B cell (primary cell): ENCODE results near the gene PPP6R1. TPM values are rescaled to one million over a fixed set of nuclear protein-coding genes. Genes with fewer than 3 reads are reported as not detected.

Experiments
- ATAC-seq: fragments of 200-7000 bp; cut with Tn5 transposase; one replicate; pipeline ENCODE4 v1.10.0; 2021; ENCODE audit warnings: low read depth, mild to moderate bottlenecking, moderate number of reproducible peaks, moderate library complexity
- CTCF ChIA-PET: fragments of 350-600 bp; sonication (Branson Sonifier 250); formaldehyde crosslinking; loops from one replicate; lab custom pipeline; 2021; ENCODE audit warnings: antibody characterized with exemption, inconsistent platforms; lab: Charles Lee
- POLR2A ChIA-PET: fragments of 350-600 bp; sonication (Branson Sonifier 250); formaldehyde crosslinking; loops from one replicate; lab custom pipeline; 2021; ENCODE audit warnings: antibody characterized with exemption; lab: Charles Lee
- DNase-seq: peaks from one replicate; pipeline ENCODE4 v3.0.0; 2013
- H2AFZ ChIP-seq: 2 replicates; pipeline ENCODE4 v1.6.1; 2012; ENCODE audit warnings: mild to moderate bottlenecking, low read depth, low read length; ENCODE audit not compliant: insufficient read depth, poor library complexity, severe bottlenecking
- H3K27ac ChIP-seq, 2 donors: 1 replicate in 1 of 2; 2 replicates in 1 of 2; pipeline ENCODE4 v1.5.1; 2012 to 2013; ENCODE audit warnings: low read length in 2 of 2, mild to moderate bottlenecking in 2 of 2, moderate library complexity in 1 of 2
- H3K27me3 ChIP-seq, 4 experiments: fragments of 200-600 bp in 1 of 4; sonication (generic) in 1 of 4; replicated peaks in 1 of 4; 1 replicate in 2 of 4; 2 replicates in 2 of 4; pipeline versions ENCODE4 v1.6.1 to v1.7.0; 2013 to 2016; ENCODE audit warnings: low read length in 3 of 4, mild to moderate bottlenecking in 2 of 4, mixed read lengths in 1 of 4, moderate library complexity in 1 of 4; ENCODE audit not compliant: insufficient read depth in 4 of 4, control insufficient read depth in 3 of 4; ENCODE audit errors: control extremely low read depth in 1 of 4
- H3K36me3 ChIP-seq, 2 experiments: replicated peaks in 1 of 2; 1 replicate in 1 of 2; 2 replicates in 1 of 2; pipeline versions ENCODE4 v1.6.1 to v1.7.1; 2013; ENCODE audit warnings: low read length in 1 of 2; ENCODE audit not compliant: insufficient read depth in 2 of 2, control insufficient read depth in 1 of 2; ENCODE audit errors: control extremely low read depth in 1 of 2, extremely low read depth in 1 of 2
- H3K4me1 ChIP-seq, 2 donors: fragments of 200-600 bp in 1 of 2; sonication (generic) in 1 of 2; 1 replicate in 1 of 2; 2 replicates in 1 of 2; pipeline versions ENCODE4 v1.5.1 to v1.6.1; 2013 to 2017; ENCODE audit warnings: low read length in 2 of 2; ENCODE audit not compliant: control insufficient read depth in 2 of 2, insufficient read depth in 2 of 2
- H3K4me2 ChIP-seq: replicated peaks from 2 replicates; pipeline ENCODE3; 2012; ENCODE audit warnings: mild to moderate bottlenecking, low read depth, low read length; ENCODE audit not compliant: poor library complexity, severe bottlenecking
- H3K4me3 ChIP-seq, 5 experiments: fragments of 200-600 bp in 1 of 5; sonication (generic) in 1 of 5; 1 replicate in 3 of 5; 2 replicates in 2 of 5; pipeline versions ENCODE4 v1.5.1 to v1.7.0; 2011 to 2016; ENCODE audit warnings: low read length in 4 of 5, mild to moderate bottlenecking in 4 of 5, low read depth in 2 of 5, control low read depth in 1 of 5, moderate library complexity in 1 of 5; ENCODE audit not compliant: insufficient read depth in 1 of 5; ENCODE audit errors: control extremely low read depth in 1 of 5, extremely low read depth in 1 of 5
- H3K79me2 ChIP-seq: fragments of 200-600 bp; sonication (generic); one replicate; pipeline ENCODE4 v1.6.0; 2016; ENCODE audit warnings: low read length; ENCODE audit not compliant: control insufficient read depth, insufficient read depth
- H3K9ac ChIP-seq: fragments of 200-600 bp; sonication (generic); 2 replicates; pipeline ENCODE4 v1.6.1; 2017; ENCODE audit warnings: mild to moderate bottlenecking, low read length, moderate library complexity
- H3K9me3 ChIP-seq, 3 donors: one replicate each; pipeline versions ENCODE4 v1.6.1 to v1.7.1; 2013; ENCODE audit warnings: low read length in 2 of 3; ENCODE audit not compliant: control insufficient read depth in 2 of 3, insufficient read depth in 1 of 3; ENCODE audit errors: control extremely low read depth in 1 of 3
- H4K20me1 ChIP-seq: 2 replicates; pipeline ENCODE4 v1.6.0; 2012; ENCODE audit warnings: mild to moderate bottlenecking, low read length; ENCODE audit not compliant: insufficient read depth, control insufficient read depth, poor library complexity, severe bottlenecking
- H3K27ac Mint-ChIP-seq: one replicate; pipeline ENCODE4 v1.8.0; 2021; ENCODE audit warnings: mixed read lengths
- H3K27me3 Mint-ChIP-seq: one replicate; pipeline ENCODE4 v1.8.0; 2021; ENCODE audit warnings: mixed read lengths
- H3K4me1 Mint-ChIP-seq: one replicate; pipeline ENCODE4 v1.8.0; 2021; ENCODE audit warnings: mixed read lengths
- H3K4me3 Mint-ChIP-seq: one replicate; pipeline ENCODE4 v1.8.0; 2021; ENCODE audit warnings: mixed read lengths
- H3K9me3 Mint-ChIP-seq: one replicate; pipeline ENCODE4 v1.8.0; 2022; ENCODE audit warnings: mixed read lengths; ENCODE audit not compliant: insufficient read depth
- CTCF ChIP-seq: fragments of 200-600 bp; IDR thresholded peaks from one replicate; pipeline ENCODE4 v1.8.0; 2022; ENCODE audit warnings: antibody characterized with exemption, mild to moderate bottlenecking
- EZH2 ChIP-seq: IDR thresholded peaks from 2 replicates; pipeline ENCODE4 v1.6.1; 2012; ENCODE audit warnings: borderline replicate concordance, low read depth, mild to moderate bottlenecking, moderate library complexity, low read length; ENCODE audit not compliant: insufficient read depth, poor library complexity, severe bottlenecking
- WGBS: methylation state at CpG from one replicate; pipeline ENCODE4 v1.1.5; 2013; ENCODE audit warnings: missing lambda C conversion rate; ENCODE audit not compliant: insufficient coverage; 5-methylcytosine and 5-hydroxymethylcytosine counted together
- intact Hi-C: fragments of 100-400 bp; cut with micrococcal nuclease; formaldehyde crosslinking; loops from one replicate; pipeline ENCODE4 v1.10.0; 2022
- polyA plus RNA-seq: library from polyadenylated mRNA; depleted of rRNA; stranded (reverse); fragments of >200 nt; gene quantifications from 2 replicates; pipeline ENCODE4 v1.2.3, GENCODE V29; 2012
- total RNA-seq, 2 donors: library from RNA; stranded (reverse); fragments of 120-200 nt in 1 of 2; gene quantifications; 1 replicate in 1 of 2; 2 replicates in 1 of 2; pipeline versions ENCODE4 v1.2.3 to v1.2.4, GENCODE V29; 2013 to 2022

PPP6R1 gene
- total and polyA plus RNA-seq, 2 donors (not counting 1 experiment from before 2014, with no cell fraction given) = 122 to 193 TPM

GRCh38 chr19:55231391-55232285 lies 27.2 kb downstream of the PPP6R1 start:
- Mint-ChIP-seq H3K4me1 (no peaks in the 10 kb centered on the region), H3K27me3 (no peaks in the 10 kb centered on the region), H3K4me3 (no peak overlapping the region), H3K9me3 (no peaks in the 10 kb centered on the region), H3K27ac (no peak overlapping the region)
- Histone ChIP-seq H3K9ac (no peak overlapping the region), H3K27ac (no peak overlapping the region), H3K27me3 (no peaks in the 10 kb centered on the region), H3K79me2 (peaks cover 15% of the 10 kb centered on the region), H3K4me3 (no peak overlapping the region), H2AFZ (no peak overlapping the region), H3K9me3 (no peaks in the 10 kb centered on the region), H4K20me1 (peaks cover 80% of the 10 kb centered on the region), H3K36me3 (peaks cover 0 to 76% of the 10 kb centered on the region in 2 experiments), H3K4me2 (no peak overlapping the region), H3K4me1 (no peaks in the 10 kb centered on the region)
- CTCF ChIA-PET = no interaction called here
- POLR2A ChIA-PET = no interaction called here
- no peak for DNase-seq
- intact Hi-C loops = no loop called here
- no peak for TF ChIP-seq CTCF
- no peak for TF ChIP-seq EZH2
- ATAC-seq = no peak
- 98% methylated on average over 29 of the region's 30 CpGs for WGBS

- peaks cover 0 to 76% of the 10 kb centered on the region in 2 experiments for H3K36me3 ChIP-seq
- CTCF ChIA-PET = no interaction called here
- H3K9me3 Mint-ChIP-seq = no peaks in the 10 kb centered on the region
Measured at GRCh38 chr19:55230780-55231179, 28.0 kb downstream of the PPP6R1 start.

More at GRCh38 chr19:55230780-55231179, 28.0 kb downstream of the PPP6R1 start:
- no peak for TF ChIP-seq EZH2
- no peak for TF ChIP-seq CTCF
- Histone ChIP-seq H3K4me1 (no peaks in the 10 kb centered on the region), H3K27me3 (no peaks in the 10 kb centered on the region), H3K4me2 (no peak overlapping the region), H3K9me3 (no peaks in the 10 kb centered on the region), H3K79me2 (peaks cover 6% of the 10 kb centered on the region), H4K20me1 (peaks cover 79% of the 10 kb centered on the region), H3K27ac (no peak overlapping the region), H3K9ac (no peak overlapping the region), H3K4me3 (no peak overlapping the region), H2AFZ (no peak overlapping the region)
- no peaks in the 10 kb centered on the region for H3K27me3 Mint-ChIP-seq
- 89% methylated on average over 5 of the region's 13 CpGs for WGBS
- POLR2A ChIA-PET = no interaction called here
- no peak overlapping the region for H3K4me3 Mint-ChIP-seq
- H3K27ac Mint-ChIP-seq = no peak overlapping the region
- DNase-seq = no peak
- no peak for ATAC-seq
- H3K4me1 Mint-ChIP-seq = no peaks in the 10 kb centered on the region
- intact Hi-C loops = no loop called here
